Activated naive CD4-positive, alpha-beta T cell treated with anti-CD3 and anti-CD28 coated beads, Interleukin-2, amount 50 U/mL, for 72 hours (primary cell): Measurements from ENCODE around the gene CDH24. TPM values are rescaled to one million over a fixed set of nuclear protein-coding genes. Genes with fewer than 3 reads are reported as not detected.
A peak's percentile ranks its signal among the peaks of the same experiment; 100 is the strongest.

Source experiments
- ATAC-seq, 2 donors: fragments of 150-1000 bp; cut with Tn5 transposase; 2 replicates each; pipeline ENCODE4 v1.10.0; 2021; ENCODE audit warnings: mild to moderate bottlenecking in 2 of 2, moderate library complexity in 2 of 2
- DNase-seq, 2 donors: peaks; one replicate each; pipeline ENCODE4 v3.0.0; 2021 to 2022; ENCODE audit warnings: low spot score in 2 of 2
- H3K27ac Mint-ChIP-seq, 2 donors: one replicate each; pipeline ENCODE4 v1.8.0; 2022; ENCODE audit warnings: mild to moderate bottlenecking in 2 of 2, mixed read lengths in 2 of 2
- H3K36me3 Mint-ChIP-seq, 2 donors: one replicate each; pipeline ENCODE4 v1.8.0; 2022; ENCODE audit warnings: mixed read lengths in 2 of 2
- H3K9me3 Mint-ChIP-seq, 2 donors: one replicate each; pipeline ENCODE4 v1.8.0; 2022; ENCODE audit warnings: mixed read lengths in 2 of 2
- total RNA-seq, 2 donors: library from RNA; stranded (reverse); gene quantifications; one replicate each; pipeline ENCODE4 v1.2.3, GENCODE V29; 2022

The CDH24 gene
- total RNA-seq, 2 donors from 2014 or later = 1.1 to 1.4 TPM

- DNase-seq = peak; percentile 74 to 78
- peak overlapping the region; percentile 88 to 98 for H3K27ac Mint-ChIP-seq
- peaks cover 3 to 27% of the 10 kb centered on the region in 2 donors for H3K36me3 Mint-ChIP-seq
- ATAC-seq = peak; percentile 92 to 96
- no peaks in the 10 kb centered on the region for H3K9me3 Mint-ChIP-seq
These were observed 14.1 kb upstream of the CDH24 start for GRCh38 chr14:23071244-23071920.

GRCh38 chr14:23070262-23071129, 13.2 kb upstream of the CDH24 start:
- no peak for ATAC-seq
- DNase-seq = no peak
- Mint-ChIP-seq H3K27ac (peak overlapping the region; percentile 88 to 98), H3K36me3 (peaks cover 11 to 33% of the 10 kb centered on the region in 2 donors), H3K9me3 (no peaks in the 10 kb centered on the region)

GRCh38 chr14:23069413-23069806, 12.1 kb upstream of the CDH24 start:
- Mint-ChIP-seq H3K27ac (peak overlapping the region; percentile 68 to 79), H3K36me3 (peaks cover 12 to 30% of the 10 kb centered on the region in 2 donors), H3K9me3 (no peaks in the 10 kb centered on the region)
- no peak for ATAC-seq
- DNase-seq = no peak

- Mint-ChIP-seq H3K9me3 (no peaks in the 10 kb centered on the region), H3K27ac (peak overlapping the region; percentile 68 to 79), H3K36me3 (peaks cover 17 to 33% of the 10 kb centered on the region in 2 donors)
- DNase-seq = peak in 1 of 2 donors; percentile 74
- peak; percentile 75 to 78 for ATAC-seq
These were observed 11.6 kb upstream of the CDH24 start for GRCh38 chr14:23068789-23069412.

- ATAC-seq (no peak), DNase-seq (no peak)
- no peaks in the 10 kb centered on the region for H3K9me3 Mint-ChIP-seq
- H3K36me3 Mint-ChIP-seq = peaks cover 23 to 37% of the 10 kb centered on the region in 2 donors
- peak overlapping the region in 1 of 2 donors; percentile 68 for H3K27ac Mint-ChIP-seq
These were observed 10.8 kb upstream of the CDH24 start for GRCh38 chr14:23067847-23068788.

GRCh38 chr14:23066855-23067744, 9.8 kb upstream of the CDH24 start:
- H3K27ac Mint-ChIP-seq = peak overlapping the region in 1 of 2 donors; percentile 88
- no peaks in the 10 kb centered on the region for H3K9me3 Mint-ChIP-seq
- no peak for ATAC-seq
- DNase-seq = no peak
- H3K36me3 Mint-ChIP-seq = peaks cover 29 to 36% of the 10 kb centered on the region in 2 donors

GRCh38 chr14:23066368-23066767, 9.0 kb upstream of the CDH24 start:
- DNase-seq = no peak
- H3K27ac Mint-ChIP-seq = peak overlapping the region; percentile 30 to 88
- ATAC-seq = no peak
- peaks cover 29% of the 10 kb centered on the region in 2 donors for H3K36me3 Mint-ChIP-seq
- H3K9me3 Mint-ChIP-seq = no peaks in the 10 kb centered on the region

- no peak for DNase-seq
- Mint-ChIP-seq H3K9me3 (no peaks in the 10 kb centered on the region), H3K36me3 (peaks cover 17 to 29% of the 10 kb centered on the region in 2 donors), H3K27ac (peak overlapping the region; percentile 13 to 52)
- ATAC-seq = no peak
These were observed 6.3 kb upstream of the CDH24 start for GRCh38 chr14:23063601-23064000.

- Mint-ChIP-seq H3K36me3 (peaks cover 17 to 29% of the 10 kb centered on the region in 2 donors), H3K27ac (peak overlapping the region in 1 of 2 donors; percentile 88), H3K9me3 (no peaks in the 10 kb centered on the region)
- DNase-seq (no peak), ATAC-seq (no peak)
These were observed 4.7 kb upstream of the CDH24 start for GRCh38 chr14:23062002-23062401.

GRCh38 chr14:23060536-23061260, 3.4 kb upstream of the CDH24 start:
- Mint-ChIP-seq H3K27ac (no peak overlapping the region), H3K9me3 (no peaks in the 10 kb centered on the region), H3K36me3 (peaks cover 11 to 20% of the 10 kb centered on the region in 2 donors)
- DNase-seq = no peak
- no peak for ATAC-seq

- peaks cover 4 to 11% of the 10 kb centered on the region in 2 donors for H3K36me3 Mint-ChIP-seq
These were observed 1.6 kb upstream of the CDH24 start for GRCh38 chr14:23058654-23059504.

GRCh38 chr14:23057757-23058653, 685 bp upstream of the CDH24 start:
- Mint-ChIP-seq H3K27ac (peak overlapping the region in 1 of 2 donors; percentile 81), H3K36me3 (peaks cover 0 to 6% of the 10 kb centered on the region in 2 donors)

More at GRCh38 chr14:23058654-23059504, 1.6 kb upstream of the CDH24 start:
- ATAC-seq (no peak), DNase-seq (no peak)
- no peaks in the 10 kb centered on the region for H3K9me3 Mint-ChIP-seq
- H3K27ac Mint-ChIP-seq = peak overlapping the region in 1 of 2 donors; percentile 75

More at GRCh38 chr14:23057757-23058653, 685 bp upstream of the CDH24 start:
- ATAC-seq = peak; percentile 73 to 75
- DNase-seq = peak; percentile 87 to 90
- H3K9me3 Mint-ChIP-seq = no peaks in the 10 kb centered on the region
